GM12892 (cell line): ENCODE measurements around the gene CD109.

Source experiments
- POLR2A ChIP-seq: IDR thresholded peaks from 2 replicates; pipeline ENCODE4 v1.6.1; 2011; ENCODE audit warnings: low read depth, low read length, control low read depth
- POLR2AphosphoS5 ChIP-seq: IDR thresholded peaks from 2 replicates; pipeline ENCODE4 v1.6.1; 2011; ENCODE audit warnings: low read depth, low read length, control low read depth
- TAF1 ChIP-seq: IDR thresholded peaks from 2 replicates; pipeline ENCODE4 v1.6.1; 2011; ENCODE audit warnings: low read depth, mild to moderate bottlenecking, control low read depth, low read length, borderline replicate concordance

- no peak for TF ChIP-seq POLR2AphosphoS5
- TF ChIP-seq POLR2A: no peak
- no peak for TF ChIP-seq TAF1
Observed at GRCh38 chr6:73671911-73672685, 23.9 kb upstream of the CD109 start.
